ENCODE results near the gene SNCG. TPM values are rescaled to one million over a fixed set of nuclear protein-coding genes. Genes with fewer than 3 reads are reported as not detected.

Gene SNCG
- total and polyA plus RNA-seq, 2 donors (not counting 1 experiment from before 2014, with no cell fraction given), result not detected

GRCh38 chr10:86960863-86961434 is 2.5 kb downstream of the SNCG start:
- no peak overlapping the region for H3K4me3 ChIP-seq (ENCODE audit: control extremely low read depth in 1 of 5, extremely low read depth in 1 of 5, insufficient read depth in 1 of 5, low read depth in 2 of 5, low read length in 4 of 5)
- H4K20me1 ChIP-seq (ENCODE audit: control insufficient read depth, insufficient read depth, low read length, poor library complexity, severe bottlenecking), result no peaks in the 10 kb centered on the region
- no peak for ATAC-seq (ENCODE audit: low read depth)
- POLR2A ChIA-PET, result no interaction called here
- 86% methylated on average over 9 of the region's 9 CpGs for WGBS (ENCODE audit: insufficient coverage)
- Mint-ChIP-seq H3K4me3 (no peak overlapping the region), H3K9me3 (ENCODE audit: insufficient read depth) (no peaks in the 10 kb centered on the region), H3K27ac (no peak overlapping the region), H3K4me1 (peaks cover 8% of the 10 kb centered on the region), H3K27me3 (no peaks in the 10 kb centered on the region)
- no peak overlapping the region for H3K27ac ChIP-seq (ENCODE audit: low read length in 2 of 2)
- no peak overlapping the region for H3K9ac ChIP-seq (ENCODE audit: low read length)
- H2AFZ ChIP-seq (ENCODE audit: insufficient read depth, low read depth, low read length, poor library complexity, severe bottlenecking), result no peak overlapping the region
- TF ChIP-seq EZH2 (IDR thresholded peaks at IDR 0.05; ENCODE audit: borderline replicate concordance, insufficient read depth, low read depth, low read length, poor library complexity, severe bottlenecking) (no peak), CTCF (IDR thresholded peaks at IDR 0.05) (no peak)
- intact Hi-C loops (cut with micrococcal nuclease), result no loop called here
- no peak for DNase-seq
- H3K79me2 ChIP-seq (ENCODE audit: control insufficient read depth, insufficient read depth, low read length), result no peaks in the 10 kb centered on the region
- CTCF ChIA-PET, result interaction anchor here (0.5 to 1.0 kb wide), 3 partner anchors 8 to 541 kb away, joined by 3 read pairs; no protein-coding TSS in a partner anchor
- H3K4me2 ChIP-seq (replicated peaks; ENCODE audit: low read depth, low read length, poor library complexity, severe bottlenecking), result no peak overlapping the region
- H3K36me3 ChIP-seq (replicated peaks in 1 of 2; ENCODE audit: control extremely low read depth in 1 of 2, control insufficient read depth in 1 of 2, extremely low read depth in 1 of 2, insufficient read depth in 2 of 2, low read length in 1 of 2), result no peaks in the 10 kb centered on the region
- H3K27me3 ChIP-seq (replicated peaks in 1 of 4; ENCODE audit: control extremely low read depth in 1 of 4, control insufficient read depth in 3 of 4, insufficient read depth in 4 of 4, low read length in 3 of 4), result peaks cover 0 to 3% (median 0%) of the 10 kb centered on the region in 4 experiments
- no peaks in the 10 kb centered on the region for H3K9me3 ChIP-seq (ENCODE audit: control extremely low read depth in 1 of 3, control insufficient read depth in 2 of 3, insufficient read depth in 1 of 3, low read length in 2 of 3)
- peaks cover 0 to 13% of the 10 kb centered on the region in 2 donors for H3K4me1 ChIP-seq (ENCODE audit: control insufficient read depth in 2 of 2, insufficient read depth in 2 of 2, low read length in 2 of 2)

GRCh38 chr10:86961481-86962091 is 3.2 kb downstream of the SNCG start:
- H3K4me1 Mint-ChIP-seq, result peaks cover 15% of the 10 kb centered on the region
- H3K27ac Mint-ChIP-seq, result no peak overlapping the region
- H3K27ac ChIP-seq (ENCODE audit: low read length in 2 of 2), result no peak overlapping the region
- TF ChIP-seq CTCF (IDR thresholded peaks at IDR 0.05) (no peak), EZH2 (IDR thresholded peaks at IDR 0.05; ENCODE audit: borderline replicate concordance, insufficient read depth, low read depth, low read length, poor library complexity, severe bottlenecking) (no peak)
- no peak overlapping the region for H3K4me3 ChIP-seq (ENCODE audit: control extremely low read depth in 1 of 5, extremely low read depth in 1 of 5, insufficient read depth in 1 of 5, low read depth in 2 of 5, low read length in 4 of 5)
- H4K20me1 ChIP-seq (ENCODE audit: control insufficient read depth, insufficient read depth, low read length, poor library complexity, severe bottlenecking), result no peaks in the 10 kb centered on the region
- DNase-seq (no peak), ATAC-seq (ENCODE audit: low read depth) (no peak)
- CTCF ChIA-PET, result no interaction called here
- no peaks in the 10 kb centered on the region for H3K36me3 ChIP-seq (replicated peaks in 1 of 2; ENCODE audit: control extremely low read depth in 1 of 2, control insufficient read depth in 1 of 2, extremely low read depth in 1 of 2, insufficient read depth in 2 of 2, low read length in 1 of 2)
- H2AFZ ChIP-seq (ENCODE audit: insufficient read depth, low read depth, low read length, poor library complexity, severe bottlenecking), result no peak overlapping the region
- H3K4me3 Mint-ChIP-seq, result no peak overlapping the region
- no peaks in the 10 kb centered on the region for H3K9me3 Mint-ChIP-seq (ENCODE audit: insufficient read depth)
- H3K27me3 ChIP-seq (replicated peaks in 1 of 4; ENCODE audit: control extremely low read depth in 1 of 4, control insufficient read depth in 3 of 4, insufficient read depth in 4 of 4, low read length in 3 of 4), result peaks cover 0 to 3% (median 0%) of the 10 kb centered on the region in 4 experiments
- no peak overlapping the region for H3K4me2 ChIP-seq (replicated peaks; ENCODE audit: low read depth, low read length, poor library complexity, severe bottlenecking)
- POLR2A ChIA-PET, result no interaction called here
- intact Hi-C loops (cut with micrococcal nuclease), result no loop called here
- H3K79me2 ChIP-seq (ENCODE audit: control insufficient read depth, insufficient read depth, low read length), result no peaks in the 10 kb centered on the region
- no peaks in the 10 kb centered on the region for H3K27me3 Mint-ChIP-seq
- WGBS (ENCODE audit: insufficient coverage), result 90% methylated on average over 12 of the region's 12 CpGs
- no peak overlapping the region for H3K9ac ChIP-seq (ENCODE audit: low read length)
- no peaks in the 10 kb centered on the region for H3K9me3 ChIP-seq (ENCODE audit: control extremely low read depth in 1 of 3, control insufficient read depth in 2 of 3, insufficient read depth in 1 of 3, low read length in 2 of 3)
- H3K4me1 ChIP-seq (ENCODE audit: control insufficient read depth in 2 of 2, insufficient read depth in 2 of 2, low read length in 2 of 2), result peaks cover 1 to 20% of the 10 kb centered on the region in 2 donors

Measured in B cell (primary cell).